GM23248 (cell line): ENCODE data around the gene MYRIP.

Experiments used
- EZH2 ChIP-seq: fragments of 200-600 bp; sonication (generic); IDR thresholded peaks from 2 replicates; pipeline ENCODE4 v1.6.1; 2018; ENCODE audit warnings: antibody characterized with exemption, mild to moderate bottlenecking; ENCODE audit not compliant: insufficient read depth, poor library complexity, severe bottlenecking
- EZH2phosphoT487 ChIP-seq: fragments of 200-600 bp; sonication (generic); IDR thresholded peaks from 2 replicates; pipeline ENCODE4 v1.6.1; 2018; ENCODE audit warnings: antibody characterized with exemption, moderate library complexity, mild to moderate bottlenecking, low read depth; ENCODE audit not compliant: insufficient read depth

GRCh38 chr3:40172560-40172959, 363.2 kb downstream of the MYRIP start:
- no peak for TF ChIP-seq EZH2phosphoT487
- no peak for TF ChIP-seq EZH2
